ENCODE results near the gene CHM. TPM values are rescaled to one million over a fixed set of nuclear protein-coding genes. Genes with fewer than 3 reads are reported as not detected.
"Not testable (repeated sequence)": the region's sequence is repeated elsewhere in the genome, so short reads cannot be mapped to it uniquely, and the experiment has no call there.

CHM gene
- total RNA-seq, 1 experiment from 2014 or later, result 28.9 TPM

DNA sequence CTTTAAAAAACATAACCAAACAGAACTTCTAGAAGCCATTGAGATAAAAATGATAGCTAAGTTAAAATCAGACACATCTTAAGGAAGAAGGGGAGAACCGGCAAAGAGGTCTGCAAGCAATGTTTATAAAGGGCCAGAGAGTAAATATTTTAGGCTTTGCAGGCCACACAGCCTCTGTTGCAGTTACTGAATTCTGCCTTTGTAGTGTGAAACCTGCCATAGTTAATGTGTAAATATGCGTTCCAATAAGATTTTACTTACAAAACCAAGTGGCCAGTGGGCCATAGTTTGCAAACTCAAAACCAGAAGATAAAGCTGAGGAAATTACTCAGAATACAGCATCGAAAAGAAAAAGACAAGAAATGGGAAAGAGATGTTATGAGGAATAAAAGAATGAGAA lies 33.6 kb downstream of the CHM start:
- CTCF ChIA-PET, result no interaction called here
- POLR2A ChIA-PET, result no interaction called here
- no peak for DNase-seq (ENCODE audit: low read depth, low spot score)
- H3K27me3 ChIP-seq (ENCODE audit: control insufficient read depth, insufficient read depth, low read length), result no peaks in the 10 kb centered on the region
- TF ChIP-seq TCF7L2 (IDR thresholded peaks at IDR 0.05; ENCODE audit: low read depth, low read length) (no peak), POLR2AphosphoS5 (IDR thresholded peaks at IDR 0.05; ENCODE audit: low read depth, low read length) (no peak), SIN3A (IDR thresholded peaks at IDR 0.05; ENCODE audit: borderline replicate concordance, insufficient read depth, low read depth, low read length) (no peak)
- TF ChIP-seq, protein P1, sequence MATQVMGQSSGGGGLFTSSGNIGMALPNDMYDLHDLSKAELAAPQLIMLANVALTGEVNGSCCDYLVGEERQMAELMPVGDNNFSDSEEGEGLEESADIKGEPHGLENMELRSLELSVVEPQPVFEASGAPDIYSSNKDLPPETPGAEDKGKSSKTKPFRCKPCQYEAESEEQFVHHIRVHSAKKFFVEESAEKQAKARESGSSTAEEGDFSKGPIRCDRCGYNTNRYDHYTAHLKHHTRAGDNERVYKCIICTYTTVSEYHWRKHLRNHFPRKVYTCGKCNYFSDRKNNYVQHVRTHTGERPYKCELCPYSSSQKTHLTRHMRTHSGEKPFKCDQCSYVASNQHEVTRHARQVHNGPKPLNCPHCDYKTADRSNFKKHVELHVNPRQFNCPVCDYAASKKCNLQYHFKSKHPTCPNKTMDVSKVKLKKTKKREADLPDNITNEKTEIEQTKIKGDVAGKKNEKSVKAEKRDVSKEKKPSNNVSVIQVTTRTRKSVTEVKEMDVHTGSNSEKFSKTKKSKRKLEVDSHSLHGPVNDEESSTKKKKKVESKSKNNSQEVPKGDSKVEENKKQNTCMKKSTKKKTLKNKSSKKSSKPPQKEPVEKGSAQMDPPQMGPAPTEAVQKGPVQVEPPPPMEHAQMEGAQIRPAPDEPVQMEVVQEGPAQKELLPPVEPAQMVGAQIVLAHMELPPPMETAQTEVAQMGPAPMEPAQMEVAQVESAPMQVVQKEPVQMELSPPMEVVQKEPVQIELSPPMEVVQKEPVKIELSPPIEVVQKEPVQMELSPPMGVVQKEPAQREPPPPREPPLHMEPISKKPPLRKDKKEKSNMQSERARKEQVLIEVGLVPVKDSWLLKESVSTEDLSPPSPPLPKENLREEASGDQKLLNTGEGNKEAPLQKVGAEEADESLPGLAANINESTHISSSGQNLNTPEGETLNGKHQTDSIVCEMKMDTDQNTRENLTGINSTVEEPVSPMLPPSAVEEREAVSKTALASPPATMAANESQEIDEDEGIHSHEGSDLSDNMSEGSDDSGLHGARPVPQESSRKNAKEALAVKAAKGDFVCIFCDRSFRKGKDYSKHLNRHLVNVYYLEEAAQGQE (IDR thresholded peaks at IDR 0.05; ENCODE audit: insufficient read depth in 1 of 2, low read depth in 2 of 2, low read length in 1 of 2), result no peak
- TF ChIP-seq, protein P2, sequence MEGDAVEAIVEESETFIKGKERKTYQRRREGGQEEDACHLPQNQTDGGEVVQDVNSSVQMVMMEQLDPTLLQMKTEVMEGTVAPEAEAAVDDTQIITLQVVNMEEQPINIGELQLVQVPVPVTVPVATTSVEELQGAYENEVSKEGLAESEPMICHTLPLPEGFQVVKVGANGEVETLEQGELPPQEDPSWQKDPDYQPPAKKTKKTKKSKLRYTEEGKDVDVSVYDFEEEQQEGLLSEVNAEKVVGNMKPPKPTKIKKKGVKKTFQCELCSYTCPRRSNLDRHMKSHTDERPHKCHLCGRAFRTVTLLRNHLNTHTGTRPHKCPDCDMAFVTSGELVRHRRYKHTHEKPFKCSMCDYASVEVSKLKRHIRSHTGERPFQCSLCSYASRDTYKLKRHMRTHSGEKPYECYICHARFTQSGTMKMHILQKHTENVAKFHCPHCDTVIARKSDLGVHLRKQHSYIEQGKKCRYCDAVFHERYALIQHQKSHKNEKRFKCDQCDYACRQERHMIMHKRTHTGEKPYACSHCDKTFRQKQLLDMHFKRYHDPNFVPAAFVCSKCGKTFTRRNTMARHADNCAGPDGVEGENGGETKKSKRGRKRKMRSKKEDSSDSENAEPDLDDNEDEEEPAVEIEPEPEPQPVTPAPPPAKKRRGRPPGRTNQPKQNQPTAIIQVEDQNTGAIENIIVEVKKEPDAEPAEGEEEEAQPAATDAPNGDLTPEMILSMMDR (IDR thresholded peaks at IDR 0.05), result no peak
- ATAC-seq, result no peak
- H3K36me3 ChIP-seq (ENCODE audit: control insufficient read depth, insufficient read depth, low read length), result no peaks in the 10 kb centered on the region
- H3K4me3 ChIP-seq (ENCODE audit: low read depth in 2 of 2, low read length in 2 of 2), result no peak overlapping the region
- no TSS peak for BruUV-seq (replicated peaks)
- no peaks in the 10 kb centered on the region for H3K9me3 ChIP-seq (ENCODE audit: control insufficient read depth, insufficient read depth, low read depth, low read length)
- in situ Hi-C loops (cut with HindIII; ENCODE audit: low pct_unique_long_range_greater_than_20kb, low sequenced_read_pairs), result no loop called here
- intact Hi-C loops (cut with micrococcal nuclease; ENCODE audit: unreplicated experiment), result no loop called here
- H3K27ac ChIP-seq (ENCODE audit: low read length), result no peak overlapping the region
- no peaks in the 10 kb centered on the region for H3K4me1 ChIP-seq (ENCODE audit: control insufficient read depth, insufficient read depth, low read length)

DNA sequence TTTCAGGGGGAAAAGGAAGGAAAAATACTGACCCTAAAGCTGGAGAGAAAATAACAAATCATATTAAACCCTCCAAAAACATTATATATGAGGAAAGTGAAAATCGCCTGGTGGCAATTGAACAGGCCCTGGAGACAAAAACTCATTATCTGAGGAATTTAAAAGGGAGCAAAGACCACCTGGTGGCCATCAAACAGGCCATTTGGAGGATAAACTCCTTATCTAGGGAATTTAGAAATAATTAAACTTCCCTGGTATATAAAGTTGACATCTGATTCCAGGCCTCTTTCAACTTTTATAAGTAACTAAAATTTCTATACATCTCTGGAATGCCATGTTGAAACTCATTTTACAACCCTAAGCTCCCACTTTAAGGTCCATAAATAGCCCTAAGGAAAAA lies 35.2 kb downstream of the CHM start:
- no peak for DNase-seq (ENCODE audit: low read depth, low spot score)
- in situ Hi-C loops (cut with HindIII; ENCODE audit: low pct_unique_long_range_greater_than_20kb, low sequenced_read_pairs), result no loop called here
- H3K4me1 ChIP-seq (ENCODE audit: control insufficient read depth, insufficient read depth, low read length), result no peaks in the 10 kb centered on the region
- CTCF ChIA-PET, result no interaction called here
- TF ChIP-seq, protein P2 (IDR thresholded peaks at IDR 0.05), result no peak
- TF ChIP-seq, protein P1 (IDR thresholded peaks at IDR 0.05; ENCODE audit: insufficient read depth in 1 of 2, low read depth in 2 of 2, low read length in 1 of 2), result no peak
- TF ChIP-seq TCF7L2 (IDR thresholded peaks at IDR 0.05; ENCODE audit: low read depth, low read length), result 0 out of 2 replicates have a peak, but pooled peaks have one; percentile 54
- no peaks in the 10 kb centered on the region for H3K27me3 ChIP-seq (ENCODE audit: control insufficient read depth, insufficient read depth, low read length)
- no TSS peak for BruUV-seq (replicated peaks)
- no peaks in the 10 kb centered on the region for H3K9me3 ChIP-seq (ENCODE audit: control insufficient read depth, insufficient read depth, low read depth, low read length)
- no peaks in the 10 kb centered on the region for H3K36me3 ChIP-seq (ENCODE audit: control insufficient read depth, insufficient read depth, low read length)
- intact Hi-C loops (cut with micrococcal nuclease; ENCODE audit: unreplicated experiment), result no loop called here
- H3K27ac ChIP-seq (ENCODE audit: low read length), result no peak overlapping the region
- POLR2A ChIA-PET, result no interaction called here
- ATAC-seq, result no peak
- H3K4me3 ChIP-seq (ENCODE audit: low read depth in 2 of 2, low read length in 2 of 2), result no peak overlapping the region

DNA sequence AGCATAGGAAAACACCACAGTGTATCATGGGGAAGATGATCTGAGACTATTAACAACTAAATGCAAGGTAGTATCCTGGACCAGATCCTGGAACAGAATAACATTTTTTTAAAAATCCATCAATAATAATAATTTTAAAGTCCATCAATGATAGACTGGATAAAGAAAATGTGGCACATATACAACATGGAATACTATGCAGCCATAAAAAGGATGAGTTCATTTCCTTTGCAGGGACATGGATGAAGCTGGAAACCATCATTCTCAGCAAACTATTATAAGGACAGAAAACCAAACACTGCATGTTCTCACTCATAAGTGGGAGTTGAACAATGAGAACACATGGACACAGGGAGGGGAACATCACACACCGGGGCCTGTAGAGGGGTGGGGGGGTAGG lies 37.6 kb downstream of the CHM start:
- ATAC-seq; H3K36me3 ChIP-seq (ENCODE audit: control insufficient read depth, insufficient read depth, low read length); POLR2A ChIA-PET; BruUV-seq (replicated peaks); H3K4me1 ChIP-seq (ENCODE audit: control insufficient read depth, insufficient read depth, low read length); H3K27me3 ChIP-seq (ENCODE audit: control insufficient read depth, insufficient read depth, low read length); DNase-seq (ENCODE audit: low read depth, low spot score); H3K4me3 ChIP-seq (ENCODE audit: low read depth in 2 of 2, low read length in 2 of 2); H3K27ac ChIP-seq (ENCODE audit: low read length); in situ Hi-C loops (cut with HindIII; ENCODE audit: low pct_unique_long_range_greater_than_20kb, low sequenced_read_pairs); H3K9me3 ChIP-seq (ENCODE audit: control insufficient read depth, insufficient read depth, low read depth, low read length); CTCF ChIA-PET; intact Hi-C loops (cut with micrococcal nuclease; ENCODE audit: unreplicated experiment): not testable (repeated sequence)

DNA sequence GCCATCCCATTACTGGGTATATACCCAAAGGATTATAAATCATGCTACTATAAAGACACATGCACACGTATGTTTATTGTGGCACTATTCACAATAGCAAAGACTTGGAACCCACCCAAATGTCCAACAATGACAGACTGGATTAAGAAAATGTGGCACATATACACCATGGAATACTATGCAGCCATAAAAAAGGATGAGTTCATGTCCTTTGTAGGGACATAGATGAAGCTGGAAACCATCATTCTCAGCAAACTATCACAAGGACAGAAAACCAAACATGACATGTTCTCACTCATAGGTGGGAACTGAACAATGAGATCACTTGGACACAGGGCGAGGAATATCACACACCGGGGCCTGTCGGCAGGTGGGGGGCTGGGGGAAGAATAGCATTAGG lies 39.5 kb downstream of the CHM start:
- ATAC-seq; H3K4me1 ChIP-seq (ENCODE audit: control insufficient read depth, insufficient read depth, low read length); H3K36me3 ChIP-seq (ENCODE audit: control insufficient read depth, insufficient read depth, low read length); intact Hi-C loops (cut with micrococcal nuclease; ENCODE audit: unreplicated experiment); H3K27ac ChIP-seq (ENCODE audit: low read length); H3K9me3 ChIP-seq (ENCODE audit: control insufficient read depth, insufficient read depth, low read depth, low read length); in situ Hi-C loops (cut with HindIII; ENCODE audit: low pct_unique_long_range_greater_than_20kb, low sequenced_read_pairs); CTCF ChIA-PET; BruUV-seq (replicated peaks); DNase-seq (ENCODE audit: low read depth, low spot score); POLR2A ChIA-PET; H3K27me3 ChIP-seq (ENCODE audit: control insufficient read depth, insufficient read depth, low read length); H3K4me3 ChIP-seq (ENCODE audit: low read depth in 2 of 2, low read length in 2 of 2): not testable (repeated sequence)

All from Panc1 (cell line).